GM23338 (cell line): ENCODE results near the gene DTNA. TPM values are rescaled to one million over a fixed set of nuclear protein-coding genes. Genes with fewer than 3 reads are reported as not detected.

Experiments used
- ATAC-seq: fragments of 200-7000 bp; cut with Tn5 transposase; 3 replicates; pipeline ENCODE4 v1.9.1; 2020
- DNase-seq: peaks from one replicate; pipeline ENCODE4 v3.0.0-alpha.2; 2015; ENCODE audit warnings: low spot score
- H2AFZ ChIP-seq: fragments of 200-600 bp; sonication (generic); 2 replicates; pipeline ENCODE4 v1.8.0; 2016; ENCODE audit warnings: antibody characterized with exemption, mild to moderate bottlenecking, moderate library complexity
- H3F3A ChIP-seq: fragments of 200-600 bp; sonication (generic); replicated peaks from 2 replicates; pipeline ENCODE4 v1.8.0; 2017; ENCODE audit warnings: antibody characterized with exemption, mixed run types, low read depth
- H3K27ac ChIP-seq: fragments of 200-600 bp; sonication (generic); 2 replicates; pipeline ENCODE4 v1.6.1; 2016; ENCODE audit warnings: low read depth
- H3K27me3 ChIP-seq: fragments of 200-600 bp; sonication (generic); 2 replicates; pipeline ENCODE4 v1.8.0; 2016; ENCODE audit warnings: mild to moderate bottlenecking, mixed run types, moderate library complexity; ENCODE audit not compliant: insufficient read depth
- H3K36me3 ChIP-seq: fragments of 200-600 bp; sonication (generic); 2 replicates; pipeline ENCODE4 v1.8.0; 2016; ENCODE audit warnings: mild to moderate bottlenecking; ENCODE audit not compliant: insufficient read depth
- H3K4me1 ChIP-seq: fragments of 200-600 bp; sonication (generic); 2 replicates; pipeline ENCODE4 v1.8.0; 2016; ENCODE audit warnings: mild to moderate bottlenecking, moderate library complexity; ENCODE audit not compliant: insufficient read depth
- H3K4me2 ChIP-seq: fragments of 200-600 bp; sonication (generic); 2 replicates; pipeline ENCODE4 v1.7.1; 2017; ENCODE audit warnings: mixed run types
- H3K4me3 ChIP-seq: fragments of 200-600 bp; sonication (generic); 2 replicates; pipeline ENCODE4 v1.6.1; 2016; ENCODE audit warnings: mixed run types
- H3K79me2 ChIP-seq: fragments of 200-600 bp; sonication (generic); replicated peaks from 2 replicates; pipeline ENCODE4 v1.8.0; 2017; ENCODE audit warnings: mild to moderate bottlenecking; ENCODE audit not compliant: insufficient read depth
- H3K9me2 ChIP-seq: fragments of 200-600 bp; sonication (generic); 2 replicates; pipeline ENCODE4 v1.8.0; 2017; ENCODE audit not compliant: insufficient read depth
- H4K20me1 ChIP-seq: fragments of 200-600 bp; sonication (generic); replicated peaks from 2 replicates; pipeline ENCODE4 v1.8.0; 2017; ENCODE audit warnings: mild to moderate bottlenecking; ENCODE audit not compliant: insufficient read depth
- H3K27ac Mint-ChIP-seq: 2 replicates; pipeline ENCODE4 v1.8.0; 2020; ENCODE audit warnings: inconsistent platforms, mild to moderate bottlenecking, moderate library complexity, mixed read lengths
- H3K27me3 Mint-ChIP-seq: 3 replicates; pipeline ENCODE4 v1.8.0; 2022; ENCODE audit warnings: low read depth, mild to moderate bottlenecking, moderate library complexity, mixed read lengths, inconsistent platforms; ENCODE audit not compliant: insufficient read depth, poor library complexity
- H3K36me3 Mint-ChIP-seq: 3 replicates; pipeline ENCODE4 v1.8.0; 2021; ENCODE audit warnings: low read depth, mild to moderate bottlenecking, inconsistent platforms, moderate library complexity, mixed read lengths
- H3K4me1 Mint-ChIP-seq: 3 replicates; pipeline ENCODE4 v1.8.0; 2020; ENCODE audit warnings: mild to moderate bottlenecking, inconsistent platforms, mixed read lengths
- H3K4me3 Mint-ChIP-seq: 3 replicates; pipeline ENCODE4 v1.8.0; 2021; ENCODE audit warnings: moderate library complexity, mild to moderate bottlenecking, inconsistent platforms, mixed read lengths
- H3K9me3 Mint-ChIP-seq: 3 replicates; pipeline ENCODE4 v1.8.0; 2020; ENCODE audit warnings: moderate library complexity, mild to moderate bottlenecking, inconsistent platforms, mixed read lengths
- CREB1 ChIP-seq: fragments of 250-450 bp; sonication (Bioruptor Pico); IDR thresholded peaks from 2 replicates; pipeline ENCODE4 v1.5.0; 2020; ENCODE audit warnings: low read depth, mild to moderate bottlenecking, moderate library complexity
- CTCF ChIP-seq, 2 experiments: fragments of 200-600 bp in 1 of 2; sonication (generic) in 1 of 2; conservative IDR thresholded peaks; 2 replicates each; pipeline versions ENCODE4 v1.5.1 to v1.6.1; 2016 to 2017; ENCODE audit warnings: antibody characterized with exemption in 2 of 2, low read depth in 2 of 2, mild to moderate bottlenecking in 2 of 2, moderate library complexity in 1 of 2
- ETS1 ChIP-seq: IDR thresholded peaks from 2 replicates; pipeline ENCODE4 v1.6.1; 2016; ENCODE audit warnings: antibody characterized with exemption
- EZH2 ChIP-seq: fragments of 200-600 bp; sonication (generic); IDR thresholded peaks from one replicate; pipeline ENCODE4 v1.8.0; 2017; ENCODE audit warnings: antibody characterized with exemption, mild to moderate bottlenecking, low read depth; ENCODE audit not compliant: unreplicated experiment
- NANOG ChIP-seq: IDR thresholded peaks from 2 replicates; pipeline ENCODE4 v1.6.1; 2016; ENCODE audit warnings: antibody characterized with exemption, borderline replicate concordance
- REST ChIP-seq: IDR thresholded peaks from one replicate; pipeline ENCODE4 v1.6.1; 2018; ENCODE audit warnings: antibody characterized with exemption; ENCODE audit not compliant: unreplicated experiment
- STAT1 ChIP-seq: IDR thresholded peaks from one replicate; pipeline ENCODE4 v1.6.1; 2016; ENCODE audit warnings: antibody characterized with exemption; ENCODE audit not compliant: unreplicated experiment
- ZNF114 ChIP-seq: fragments of 250-450 bp; sonication (Bioruptor Pico); IDR thresholded peaks from 2 replicates; pipeline ENCODE4 v1.5.0; 2020; ENCODE audit warnings: mild to moderate bottlenecking, moderate library complexity
- ZNF331 ChIP-seq: fragments of 250-450 bp; sonication (Bioruptor Pico); IDR thresholded peaks from 2 replicates; pipeline ENCODE4 v1.5.0; 2020; ENCODE audit warnings: low read depth, mild to moderate bottlenecking, moderate library complexity
- ZNF462 ChIP-seq: fragments of 250-450 bp; sonication (Bioruptor Pico); IDR thresholded peaks from 2 replicates; pipeline ENCODE4 v1.5.0; 2020; ENCODE audit warnings: mild to moderate bottlenecking, moderate library complexity
- polyA plus RNA-seq: library from polyadenylated mRNA; unstranded; fragments of >200 nt; fragmentation: Nextera tagmentation; extraction: Ambion mirVana; gene quantifications from 2 replicates; pipeline ENCODE4 v1.2.1, GENCODE V29; 2016
- total RNA-seq: library from RNA; depleted of rRNA; stranded (reverse); fragments of >200 nt; shearing (Covaris generic); gene quantifications from 2 replicates; pipeline ENCODE4 v1.2.3, GENCODE V29; 2014

DTNA gene
- total and polyA plus RNA-seq, 2 experiments from 2014 or later = 11.5 to 25.1 TPM

GRCh38 chr18:34757666-34758065 lies 47.6 kb downstream of the DTNA start (continued):
- no peak for TF ChIP-seq ZNF462 (CRISPR knock-in tag)
- TF ChIP-seq ETS1 = no peak
- TF ChIP-seq STAT1 = no peak

- Mint-ChIP-seq H3K9me3 (peaks cover 4% of the 10 kb centered on the region; the same call in 2 of the 3 replicates), H3K27me3 (peaks cover 1% of the 10 kb centered on the region), H3K4me1 (peaks cover 13% of the 10 kb centered on the region)
- TF ChIP-seq ZNF114 (CRISPR knock-in tag) (no peak), STAT1 (no peak), NANOG (no peak), ETS1 (no peak), ZNF331 (CRISPR knock-in tag) (no peak), EZH2 (no peak), REST (no peak), CTCF (conservative IDR thresholded peaks at IDR 0.05; ENCODE audit: low read depth in 2 of 2) (no peak), CREB1 (CRISPR knock-in tag) (no peak)
Observed at GRCh38 chr18:34758378-34758948, 48.4 kb downstream of the DTNA start.

More at GRCh38 chr18:34758378-34758948, 48.4 kb downstream of the DTNA start:
- Mint-ChIP-seq H3K4me3 (no peak overlapping the region), H3K27ac (peak overlapping the region; percentile 1; the same call in 1 of the 2 replicates), H3K36me3 (peaks cover 5% of the 10 kb centered on the region; the same call in 2 of the 3 replicates)
- H3K4me1 ChIP-seq = 0 out of 2 replicates have a peak, but pooled peaks cover 4% of the 10 kb centered on the region
- H3K27ac ChIP-seq = peak overlapping the region; percentile 24; the same call in 1 of the 2 replicates
- no peak overlapping the region for H3K4me2 ChIP-seq
- H3K27me3 ChIP-seq = no peaks in the 10 kb centered on the region
- peak; percentile 50 for DNase-seq
- peak; percentile 71 for ATAC-seq
- no peak overlapping the region for H2AFZ ChIP-seq
- H3K79me2 ChIP-seq = no peaks in the 10 kb centered on the region
- H3K4me3 ChIP-seq = no peak overlapping the region
- H4K20me1 ChIP-seq = no peaks in the 10 kb centered on the region
- no peaks in the 10 kb centered on the region for H3K36me3 ChIP-seq
- H3K9me2 ChIP-seq = peaks cover 8% of the 10 kb centered on the region; the same call in 1 of the 2 replicates
- H3F3A ChIP-seq = no peaks in the 10 kb centered on the region
